ENCODE measurements around the gene SLC20A1.
"Not testable (repeated sequence)": the region's sequence is repeated elsewhere in the genome, so short reads cannot be mapped to it uniquely, and the experiment has no call there.

SLC20A1 gene

GRCh38 chr2:112646791-112647689 is 1.3 kb downstream of the SLC20A1 start:
- peak; percentile 57 for DNase-seq

- DNase-seq: no peak
Observed at GRCh38 chr2:112648081-112648480, 2.3 kb downstream of the SLC20A1 start.

- no peak for DNase-seq
Observed at GRCh38 chr2:112656679-112657078, 10.9 kb downstream of the SLC20A1 start.

- no peak for DNase-seq
Observed at GRCh38 chr2:112658301-112658700, 12.6 kb downstream of the SLC20A1 start.

GRCh38 chr2:112658839-112659667 is 13.3 kb downstream of the SLC20A1 start:
- DNase-seq: no peak

GRCh38 chr2:112660138-112660537 is 14.4 kb downstream of the SLC20A1 start:
- no peak for DNase-seq

GRCh38 chr2:112661656-112662305 is 16.0 kb downstream of the SLC20A1 start:
- no peak for DNase-seq

- DNase-seq: peak; percentile 76
Observed at GRCh38 chr2:112662704-112663103, 17.0 kb downstream of the SLC20A1 start.

GRCh38 chr2:112664689-112665088 is 18.9 kb downstream of the SLC20A1 start:
- DNase-seq: no peak

- DNase-seq: peak; percentile 87
Observed at GRCh38 chr2:112665113-112665780, 19.5 kb downstream of the SLC20A1 start.

GRCh38 chr2:112666761-112667122 is 21.0 kb downstream of the SLC20A1 start:
- peak; percentile 44 for DNase-seq

- DNase-seq: not testable (repeated sequence)
Observed at GRCh38 chr2:112667540-112667939, 21.8 kb downstream of the SLC20A1 start.

- no peak for DNase-seq
Observed at GRCh38 chr2:112669667-112670066, 23.9 kb downstream of the SLC20A1 start.

GRCh38 chr2:112670252-112671022 is 24.7 kb downstream of the SLC20A1 start:
- no peak for DNase-seq

GRCh38 chr2:112671801-112672200 is 26.1 kb downstream of the SLC20A1 start:
- DNase-seq: no peak

GRCh38 chr2:112673008-112673407 is 27.3 kb downstream of the SLC20A1 start:
- DNase-seq: no peak

- DNase-seq: peak; percentile 91
Observed at GRCh38 chr2:112674229-112674628, 28.5 kb downstream of the SLC20A1 start.

GRCh38 chr2:112679484-112679883 is 33.7 kb downstream of the SLC20A1 start:
- no peak for DNase-seq

- no peak for DNase-seq
Observed at GRCh38 chr2:112680666-112681101, 34.9 kb downstream of the SLC20A1 start.

- no peak for DNase-seq
Observed at GRCh38 chr2:112682101-112682500, 36.4 kb downstream of the SLC20A1 start.

GRCh38 chr2:112683550-112684414 is 38.0 kb downstream of the SLC20A1 start:
- peak; percentile 87 for DNase-seq

Measured in hematopoietic multipotent progenitor cell treated with erythropoietin and hydrocortisone succinate and interleukin-3 and kit ligand, for 4 days (in vitro differentiated cells).